GM18861 (cell line): ENCODE measurements around the gene METTL25B.

Experiments
- ATAC-seq: cut with Tn5 transposase; IDR thresholded peaks from one replicate; pipeline ENCODE4 v1.9.1; 2021; ENCODE audit not compliant: unreplicated experiment

METTL25B gene

GRCh38 chr1:156767101-156767878 is 39.0 kb downstream of the METTL25B start, which contains the start of gene PRCC:
PRCC (plus strand) TSS chr1:156767535; CDS start chr1:156767772, 237 bp downstream.
- ATAC-seq, result peak; percentile 89

DNA sequence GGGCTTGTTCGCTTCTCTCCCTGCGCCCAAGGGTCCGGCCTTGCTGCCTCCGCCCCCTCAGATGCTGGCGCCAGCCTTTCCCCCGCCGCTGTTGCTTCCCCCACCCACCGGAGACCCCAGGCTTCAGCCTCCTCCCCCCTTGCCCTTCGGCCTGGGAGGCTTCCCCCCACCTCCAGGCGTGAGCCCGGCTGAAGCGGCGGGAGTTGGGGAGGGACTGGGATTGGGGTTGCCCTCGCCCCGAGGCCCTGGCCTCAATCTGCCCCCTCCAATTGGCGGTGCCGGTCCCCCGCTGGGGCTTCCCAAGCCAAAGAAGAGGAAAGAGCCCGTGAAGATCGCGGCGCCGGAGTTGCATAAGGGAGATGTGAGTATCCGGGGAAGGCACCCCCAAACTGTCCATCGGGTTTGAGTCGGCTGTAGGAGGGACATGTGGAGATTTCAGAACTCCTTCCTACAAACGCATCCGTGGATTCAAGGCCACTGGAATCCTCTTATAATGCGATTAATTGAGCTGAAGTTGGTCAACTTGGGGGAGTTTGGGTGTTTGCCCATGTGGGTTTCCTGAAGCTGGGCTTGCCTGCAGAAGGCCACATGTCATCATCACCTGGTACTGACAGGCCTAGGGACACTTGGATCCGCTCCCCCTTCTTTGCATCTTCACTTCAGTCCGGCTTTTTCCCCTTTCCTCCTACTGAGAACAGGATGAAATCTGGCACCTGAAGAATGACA is 39.8 kb downstream of the METTL25B start:
- no peak for ATAC-seq

- no peak for ATAC-seq
Observed at GRCh38 chr1:156768610-156769295, 40.5 kb downstream of the METTL25B start.

- ATAC-seq, result no peak
Observed at GRCh38 chr1:156772222-156772621, 44.0 kb downstream of the METTL25B start.

- no peak for ATAC-seq
Observed at GRCh38 chr1:156772728-156773497, 44.6 kb downstream of the METTL25B start.

DNA sequence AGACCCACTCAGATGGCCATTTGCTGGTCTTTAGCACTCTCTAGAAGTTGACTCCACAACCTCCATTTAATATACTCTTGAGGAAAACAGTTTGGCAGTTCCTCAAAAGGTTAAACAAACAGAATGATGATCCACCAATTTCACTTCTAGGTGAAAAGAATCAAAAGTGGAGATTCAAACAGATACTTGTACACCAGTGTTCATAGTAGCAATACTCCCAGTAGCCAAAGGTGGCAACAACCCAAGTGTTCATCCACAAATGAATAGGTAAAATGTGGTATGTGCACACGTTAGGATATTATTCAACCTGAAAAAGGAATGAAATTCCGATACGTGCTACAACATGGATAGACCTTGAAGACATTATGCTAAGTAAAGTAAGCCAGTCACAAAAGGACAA is 45.3 kb downstream of the METTL25B start:
- ATAC-seq, result no peak

DNA sequence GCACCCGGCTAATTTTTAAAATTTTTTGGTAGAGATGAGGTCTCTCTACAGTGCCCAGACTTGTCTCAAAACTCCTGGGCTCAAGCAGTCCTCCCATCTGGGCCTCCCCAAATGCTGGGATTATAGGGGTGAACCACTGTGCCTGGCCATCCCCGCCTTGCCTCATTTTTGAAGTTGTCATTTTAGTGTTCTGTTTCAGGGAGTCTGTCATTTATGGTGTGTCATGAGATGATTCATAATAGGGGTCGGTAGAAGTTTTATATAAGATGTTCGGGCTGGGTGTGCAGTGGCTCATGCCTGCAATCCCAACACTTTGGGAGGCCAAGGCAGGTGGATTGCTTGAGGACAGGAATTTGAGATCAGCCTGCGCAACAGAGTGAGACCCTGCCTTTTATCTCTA is 47.5 kb downstream of the METTL25B start:
- ATAC-seq, result no peak

DNA sequence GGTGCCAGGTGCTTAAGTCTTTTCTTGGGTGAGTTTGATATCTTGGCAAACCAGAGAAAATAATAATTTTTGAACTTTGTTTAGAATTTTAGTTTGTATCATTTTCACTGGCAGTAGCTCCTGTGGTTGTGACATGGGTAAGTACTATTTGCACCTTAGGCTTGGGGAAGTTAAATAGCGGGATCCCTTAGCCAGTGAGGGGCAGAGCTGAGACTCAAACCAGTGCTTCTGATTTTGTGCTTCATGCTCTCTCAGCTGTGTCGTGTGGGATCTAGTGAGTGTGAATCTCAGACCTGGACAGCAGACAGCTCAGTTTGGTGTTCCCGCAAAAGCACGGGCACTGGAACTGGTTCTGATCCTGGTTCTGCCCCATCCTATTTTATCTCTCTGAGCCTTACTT is 48.7 kb downstream of the METTL25B start:
- ATAC-seq, result no peak

- ATAC-seq, result no peak
Observed at GRCh38 chr1:156777573-156777972, 49.3 kb downstream of the METTL25B start.

DNA sequence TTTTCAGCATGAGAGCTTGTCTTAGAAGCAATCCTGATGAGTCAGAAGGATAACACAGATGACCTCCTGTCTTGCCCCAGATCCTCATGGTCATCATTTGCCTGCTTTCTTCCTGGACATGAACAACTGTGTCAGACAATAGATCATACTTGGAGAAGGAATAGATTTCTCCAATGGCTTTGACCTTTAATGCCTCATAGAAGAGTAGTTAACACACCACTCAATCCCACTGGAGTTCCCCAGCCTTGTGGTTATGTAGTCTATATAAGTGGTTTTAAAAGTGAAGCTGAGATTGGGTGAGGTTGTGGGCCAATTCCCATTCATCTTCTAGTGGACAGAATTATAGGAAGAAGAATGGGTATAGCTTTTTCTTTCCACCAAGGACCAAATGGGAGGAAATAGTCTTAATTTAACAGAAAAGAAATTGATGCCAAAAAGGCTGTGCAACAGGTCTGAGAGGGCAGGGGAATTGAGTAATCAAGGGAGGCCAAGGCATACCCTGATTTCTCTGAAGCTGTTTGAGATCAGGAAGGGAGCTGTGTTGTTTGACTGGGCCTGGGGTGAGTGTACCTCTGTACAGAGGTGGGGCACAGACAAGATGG is 53.4 kb downstream of the METTL25B start:
- no peak for ATAC-seq

DNA sequence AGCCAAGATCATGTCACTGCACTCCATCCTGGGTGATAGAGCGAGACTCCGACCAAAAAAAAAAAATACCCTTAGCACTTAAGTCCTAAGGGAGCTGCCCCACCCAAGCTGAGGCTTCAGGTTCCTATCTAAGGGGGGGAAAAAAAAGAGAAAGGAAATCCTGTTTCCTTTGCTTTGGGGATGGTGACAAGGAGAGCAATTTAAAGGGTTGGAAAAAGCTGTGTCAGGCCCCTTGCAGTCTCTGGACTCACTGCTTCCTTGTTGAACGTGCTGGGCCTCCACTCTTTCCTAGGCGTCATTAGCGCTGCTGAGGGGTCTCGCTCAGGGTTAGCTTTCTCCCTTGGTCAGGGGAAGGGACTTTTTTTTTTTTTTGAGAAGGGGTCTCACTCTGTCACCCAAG is 57.2 kb downstream of the METTL25B start:
- no peak for ATAC-seq
